Fibroblast of mammary gland (primary cell): ENCODE results near the gene ATXN8OS.

Experiments used
- DNase-seq: peaks from one replicate; pipeline ENCODE4 v3.0.0-alpha.2; 2010; ENCODE audit warnings: low read depth
- H3K4me3 ChIP-seq: 2 replicates; pipeline ENCODE4 v1.5.1; 2011; ENCODE audit warnings: low read depth, mild to moderate bottlenecking, low read length, moderate library complexity; ENCODE audit not compliant: control insufficient read depth
- CTCF ChIP-seq: conservative IDR thresholded peaks from 2 replicates; pipeline ENCODE4 v1.5.1; 2011; ENCODE audit warnings: low read depth, low read length, inconsistent platforms; ENCODE audit not compliant: control insufficient read depth, insufficient read depth

ATXN8OS gene

DNA sequence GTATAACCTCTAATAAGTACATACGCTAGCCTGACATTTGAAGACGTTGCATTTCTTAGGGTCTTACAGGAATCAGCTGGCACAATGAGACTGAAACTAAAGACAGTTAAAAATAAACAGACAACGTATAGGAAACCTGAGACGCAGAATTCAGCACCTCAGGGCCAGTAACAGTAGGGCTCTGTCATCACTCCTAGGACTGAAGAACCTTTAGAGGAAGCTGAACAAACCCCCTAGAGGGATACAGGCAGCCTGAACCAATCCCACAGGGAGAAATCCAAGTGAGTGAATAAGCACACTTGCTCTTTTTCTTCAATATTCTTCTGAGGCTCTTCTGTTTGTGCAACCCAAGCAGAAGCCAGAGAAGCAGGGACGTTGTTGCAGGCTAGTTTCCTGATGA is 54.5 kb downstream of the ATXN8OS start:
- H3K4me3 ChIP-seq = no peak overlapping the region
- TF ChIP-seq CTCF = no peak
- no peak for DNase-seq

- TF ChIP-seq CTCF = no peak
- no peak for DNase-seq
These were observed 63.1 kb downstream of the ATXN8OS start for GRCh38 chr13:70170689-70171088.

GRCh38 chr13:70171151-70171550 is 63.5 kb downstream of the ATXN8OS start:
- TF ChIP-seq CTCF = no peak
- H3K4me3 ChIP-seq = no peak overlapping the region
- no peak for DNase-seq

More at GRCh38 chr13:70170689-70171088, 63.1 kb downstream of the ATXN8OS start:
- no peak overlapping the region for H3K4me3 ChIP-seq

GRCh38 chr13:70172946-70173597 is 65.4 kb downstream of the ATXN8OS start:
- no peak overlapping the region for H3K4me3 ChIP-seq
- no peak for TF ChIP-seq CTCF
- no peak for DNase-seq

- TF ChIP-seq CTCF = no peak
- DNase-seq = no peak
- no peak overlapping the region for H3K4me3 ChIP-seq
These were observed 66.0 kb downstream of the ATXN8OS start for GRCh38 chr13:70173598-70173959.

DNA sequence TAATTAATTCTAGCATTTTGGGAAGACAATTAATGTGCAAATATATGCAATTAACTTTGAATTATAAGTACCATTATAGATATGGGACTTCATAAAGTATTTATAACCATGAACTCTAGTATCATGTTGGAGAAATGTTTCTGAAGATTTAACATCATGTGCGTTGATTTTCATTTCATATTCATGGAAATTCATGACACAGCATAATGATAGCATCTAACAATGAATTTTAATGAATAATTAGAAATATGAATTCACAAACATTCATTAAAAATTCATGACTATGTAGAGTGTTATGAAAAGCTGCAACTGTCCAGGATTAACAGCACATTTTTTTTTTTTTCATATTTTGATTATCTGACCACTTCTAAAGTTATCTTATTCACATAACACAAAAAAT is 70.7 kb downstream of the ATXN8OS start:
- no peak for TF ChIP-seq CTCF
- DNase-seq = no peak
- H3K4me3 ChIP-seq = no peak overlapping the region
